ENCODE measurements around the gene USP10.

DNA sequence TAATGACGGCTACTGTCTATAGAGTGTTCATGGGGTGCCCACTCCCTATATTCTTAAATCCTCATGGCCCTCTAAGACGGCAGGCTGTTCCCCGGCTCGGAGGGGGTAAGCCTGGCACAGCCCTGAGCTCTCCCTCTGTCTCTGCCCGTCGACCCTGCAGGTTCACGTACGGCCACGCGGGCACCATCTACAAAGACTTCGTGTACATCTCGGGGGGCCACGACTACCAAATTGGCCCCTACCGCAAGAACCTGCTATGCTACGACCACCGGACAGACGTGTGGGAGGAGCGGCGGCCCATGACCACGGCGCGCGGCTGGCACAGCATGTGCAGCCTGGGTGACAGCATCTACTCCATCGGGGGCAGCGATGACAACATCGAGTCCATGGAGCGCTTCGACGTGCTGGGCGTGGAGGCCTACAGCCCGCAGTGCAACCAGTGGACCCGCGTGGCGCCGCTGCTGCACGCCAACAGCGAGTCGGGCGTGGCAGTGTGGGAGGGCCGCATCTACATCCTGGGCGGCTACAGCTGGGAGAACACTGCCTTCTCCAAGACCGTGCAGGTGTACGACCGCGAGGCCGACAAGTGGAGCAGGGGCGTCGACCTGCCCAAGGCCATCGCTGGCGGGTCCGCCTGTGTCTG, 38.3 kb upstream of the USP10 start:
- no peak for TF ChIP-seq CTCF (conservative IDR thresholded peaks at IDR 0.05 in 1 of 2, IDR thresholded peaks at IDR 0.05 in 1 of 2; ENCODE audit: extremely low read depth in 1 of 2, insufficient read depth in 1 of 2, low read depth in 1 of 2, low read length in 2 of 2)
- TF ChIP-seq EZH2 (IDR thresholded peaks at IDR 0.05; ENCODE audit: borderline replicate concordance, low read length): no peak

Data from mammary epithelial cell (primary cell).